Ovary (tissue), 3 donors: Measurements from ENCODE around the gene C2CD3.

Source experiments
- CTCF ChIP-seq, 3 donors: fragments of 450-650 bp in 2 of 3; fragments of 200-600 bp in 1 of 3; IDR thresholded peaks; one replicate each; pipeline versions ENCODE4 v1.5.1 to v1.8.0; 2016 to 2022; ENCODE audit warnings: antibody characterized with exemption in 3 of 3, mild to moderate bottlenecking in 1 of 3
- EP300 ChIP-seq: sonication (generic); formaldehyde crosslinking; IDR thresholded peaks from one replicate; pipeline ENCODE4 v1.6.1; 2017; ENCODE audit warnings: antibody characterized with exemption
- POLR2A ChIP-seq: fragments of 450-650 bp; IDR thresholded peaks from one replicate; pipeline ENCODE4 v1.6.1; 2017; ENCODE audit warnings: antibody characterized with exemption, mild to moderate bottlenecking, moderate library complexity
- donor health status: DM: no; HTN: no; CAD: no.

- TF ChIP-seq CTCF (IDR thresholded peaks at IDR 0.05) = no peak
- TF ChIP-seq POLR2A = no peak
- no peak for TF ChIP-seq EP300
Measured at GRCh38 chr11:74077193-74077592, 93.6 kb downstream of the C2CD3 start.
